GM21423 (cell line): ENCODE measurements around the gene MEIS1.

ENCODE experiments used
- ATAC-seq: cut with Tn5 transposase; IDR thresholded peaks from one replicate; pipeline ENCODE4 v1.9.1; 2021; ENCODE audit warnings: mild to moderate bottlenecking, moderate library complexity; ENCODE audit not compliant: unreplicated experiment

MEIS1 gene

GRCh38 chr2:66443979-66444861, 9.3 kb downstream of the MEIS1 start:
- no peak for ATAC-seq

GRCh38 chr2:66445076-66445924, 10.4 kb downstream of the MEIS1 start:
- no peak for ATAC-seq

- ATAC-seq = no peak
Observed at GRCh38 chr2:66445925-66446871, 11.3 kb downstream of the MEIS1 start.

- no peak for ATAC-seq
Observed at GRCh38 chr2:66446941-66447340, 12.0 kb downstream of the MEIS1 start.

GRCh38 chr2:66447677-66448076, 12.8 kb downstream of the MEIS1 start:
- no peak for ATAC-seq

- ATAC-seq = no peak
Observed at GRCh38 chr2:66448136-66448991, 13.4 kb downstream of the MEIS1 start.

- no peak for ATAC-seq
Observed at GRCh38 chr2:66452214-66452613, 17.3 kb downstream of the MEIS1 start.

- ATAC-seq = no peak
Observed at GRCh38 chr2:66452917-66453316, 18.0 kb downstream of the MEIS1 start.

GRCh38 chr2:66455490-66455889, 20.6 kb downstream of the MEIS1 start:
- ATAC-seq = no peak

- no peak for ATAC-seq
Observed at GRCh38 chr2:66456183-66457041, 21.5 kb downstream of the MEIS1 start.

GRCh38 chr2:66457545-66457944, 22.6 kb downstream of the MEIS1 start:
- no peak for ATAC-seq

GRCh38 chr2:66460031-66460430, 25.1 kb downstream of the MEIS1 start:
- ATAC-seq = no peak

- ATAC-seq = no peak
Observed at GRCh38 chr2:66461001-66461663, 26.2 kb downstream of the MEIS1 start.

GRCh38 chr2:66461664-66462500, 27.0 kb downstream of the MEIS1 start:
- ATAC-seq = no peak

GRCh38 chr2:66462501-66462825, 27.5 kb downstream of the MEIS1 start:
- no peak for ATAC-seq

- ATAC-seq = no peak
Observed at GRCh38 chr2:66463206-66463755, 28.4 kb downstream of the MEIS1 start.

GRCh38 chr2:66464930-66465637, 30.2 kb downstream of the MEIS1 start:
- ATAC-seq = no peak
